Smooth muscle cell of the coronary artery (primary cell): ENCODE results near the gene TAF4. TPM values are rescaled to one million over a fixed set of nuclear protein-coding genes. Genes with fewer than 3 reads are reported as not detected.

Experiments used
- total RNA-seq: library from RNA; depleted of rRNA; stranded (reverse); fragments of >200 nt; gene quantifications from 2 replicates; pipeline ENCODE4 v1.2.3, GENCODE V29; 2014; ENCODE audit warnings: low replicate concordance

Gene TAF4
- total RNA-seq = 2.1 and 2.4 TPM in 2 replicates

GRCh38 chr20:62065674-62066338, at the start of gene TAF4:
TSS of gene TAF4 (minus strand) at chr20:62065881. CDS start at chr20:62065810, 71 bp downstream.

Other genes with a start within 250 kb of the TAF4 start
- 40.6 and 50.3 TPM in 2 replicates for gene LSM14B, start 56.6 kb upstream of the TAF4 start, total RNA-seq
- gene PSMA7, start 77.5 kb upstream of the TAF4 start, total RNA-seq = 465 and 472 TPM in 2 replicates
- 11.0 and 21.2 TPM in 2 replicates for gene SS18L1, start 77.9 kb upstream of the TAF4 start, total RNA-seq
- 18.3 and 22.2 TPM in 2 replicates for gene MTG2, start 117.1 kb upstream of the TAF4 start, total RNA-seq
- gene HRH3, start 154.4 kb upstream of the TAF4 start, total RNA-seq = not detected in 2 replicates
- gene OSBPL2, start 172.6 kb upstream of the TAF4 start, total RNA-seq = 33.2 and 38.6 TPM in 2 replicates
- gene ADRM1, start 237.1 kb upstream of the TAF4 start, total RNA-seq = 51.1 and 93.3 TPM in 2 replicates